ENCODE data around the gene MVB12B. TPM values are rescaled to one million over a fixed set of nuclear protein-coding genes. Genes with fewer than 3 reads are reported as not detected.

MVB12B gene
- total RNA-seq, 1 experiment from 2014 or later = 5.8 TPM

GRCh38 chr9:126454215-126454614 lies 127.6 kb downstream of the MVB12B start:
- WGBS (ENCODE audit: extremely low coverage, insufficient read length, low lambda C conversion rate) = no CpG with 5 or more reads among the region's 4 CpGs
- peak overlapping the region in 2 of 3 experiments; percentile 83 to 84; a peak in 3 of 7 replicates for H3K27ac Mint-ChIP-seq
- no peak overlapping the region for H2AFZ ChIP-seq (ENCODE audit: low read length)

More at GRCh38 chr9:126454215-126454614, 127.6 kb downstream of the MVB12B start:
- Histone ChIP-seq H3K27ac (ENCODE audit: insufficient read length, low read depth, low read length) (no peak overlapping the region), H3K56ac (ENCODE audit: insufficient read length, low read depth, low read length) (no peak overlapping the region), H2AK5ac (ENCODE audit: insufficient read length, low read length) (no peak overlapping the region), H3K79me2 (ENCODE audit: insufficient read depth, low read length) (no peaks in the 10 kb centered on the region), H4K5ac (ENCODE audit: insufficient read length, low read depth, low read length) (no peak overlapping the region), H2BK15ac (ENCODE audit: low read depth, low read length) (no peak overlapping the region), H3K4ac (ENCODE audit: low read depth, low read length) (no peak overlapping the region), H3K79me1 (ENCODE audit: insufficient read depth, low read depth, low read length, poor library complexity, severe bottlenecking) (no peaks in the 10 kb centered on the region), H2BK120ac (ENCODE audit: low read depth, low read length, poor library complexity, severe bottlenecking) (no peak overlapping the region), H3K27me3 (ENCODE audit: insufficient read depth, low read length) (no peaks in the 10 kb centered on the region), H3K14ac (ENCODE audit: insufficient read depth, low read length) (no peak overlapping the region), H2BK20ac (ENCODE audit: low read depth, low read length, poor library complexity, severe bottlenecking) (no peak overlapping the region), H3K18ac (ENCODE audit: insufficient read length, low read depth, low read length) (no peak overlapping the region), H3K23me2 (ENCODE audit: insufficient read length, low read depth, low read length, poor library complexity, severe bottlenecking) (no peaks in the 10 kb centered on the region), H3K23ac (ENCODE audit: insufficient read length, low read depth, low read length) (no peak overlapping the region), H3K9me3 (ENCODE audit: control insufficient read depth, low read depth, low read length) (no peaks in the 10 kb centered on the region), H4K8ac (replicated peaks; ENCODE audit: insufficient read length, low read depth, low read length) (no peak overlapping the region), H4K20me1 (ENCODE audit: control insufficient read depth, insufficient read depth, insufficient read length) (no peaks in the 10 kb centered on the region), H2BK12ac (ENCODE audit: insufficient read length, low read depth, low read length) (no peak overlapping the region), H4K91ac (ENCODE audit: insufficient read length, low read depth, low read length) (no peak overlapping the region), H2BK5ac (ENCODE audit: insufficient read length, low read length) (no peak overlapping the region), H3K4me1 (ENCODE audit: insufficient read depth, low read length) (no peaks in the 10 kb centered on the region; the same call in 1 of the 2 replicates), H3K4me2 (ENCODE audit: insufficient read depth, insufficient read length, low read length) (no peak overlapping the region), H3K9ac (ENCODE audit: extremely low read depth, insufficient read length, low read length) (no peak overlapping the region), H3T11ph (ENCODE audit: low read length) (no peak overlapping the region)
- peak; percentile 19 for DNase-seq
- H3K4me1 Mint-ChIP-seq = peaks cover 26 to 39% of the 10 kb centered on the region in 2 experiments
- H3K27me3 Mint-ChIP-seq (ENCODE audit: low read depth) = no peaks in the 10 kb centered on the region
- no peaks in the 10 kb centered on the region for H3K9me3 Mint-ChIP-seq
- no peak overlapping the region for H3K4me3 Mint-ChIP-seq
- TF ChIP-seq CTCF (conservative IDR thresholded peaks at IDR 0.05) = no peak
- H3K36me3 Mint-ChIP-seq (ENCODE audit: insufficient read depth in 1 of 3, low read depth in 3 of 3) = no peaks in the 10 kb centered on the region
